GM12878 (cell line): Measurements from ENCODE around the gene MAML2. TPM values are rescaled to one million over a fixed set of nuclear protein-coding genes. Genes with fewer than 3 reads are reported as not detected.

Source experiments
- ATAC-seq: fragments of 200-7000 bp; cut with Tn5 transposase; 3 replicates; pipeline ENCODE4 v1.9.1; 2020; ENCODE audit warnings: mild to moderate bottlenecking, moderate library complexity
- BruUV-seq: library from RNA; stranded (reverse); fragments of 400-500 nt; replicated peaks from 2 replicates; lab custom pipeline; 2021; lab: Mats Ljungman, UMichigan
- CTCF ChIA-PET: fragments of 300-600 bp; sonication (Branson Sonifier 250); formaldehyde crosslinking; extraction: SDS; loops from one replicate; lab custom pipeline; 2021; ENCODE audit warnings: inconsistent platforms; lab: Yijun Ruan, JAX
- POLR2A ChIA-PET: fragments of 350-600 bp; formaldehyde crosslinking; extraction: SDS; loops from one replicate; lab custom pipeline; 2021; ENCODE audit warnings: inconsistent platforms; lab: Charles Lee
- RAD21 ChIA-PET: fragments of 300-600 bp; sonication (Branson Sonifier 250); formaldehyde crosslinking; loops from one replicate; lab custom pipeline; 2023; ENCODE audit warnings: antibody characterized with exemption; ENCODE audit not compliant: unreplicated experiment; lab: Charles Lee
- SMC1A ChIA-PET: fragments of 300-600 bp; sonication (Branson Sonifier 250); formaldehyde crosslinking; loops from one replicate; lab custom pipeline; 2023; ENCODE audit not compliant: unreplicated experiment, uncharacterized antibody; lab: Charles Lee
- DNase-seq: peaks from one replicate; pipeline ENCODE4 v3.0.0-alpha.2; 2011; ENCODE audit warnings: low read depth, low spot score
- FAIRE-seq: peaks from 3 replicates; lab custom pipeline; 2011; peaks lifted over from hg19 to GRCh38; lab: Jason Lieb, UNC
- H2AFZ ChIP-seq: 2 replicates; pipeline ENCODE4 v1.6.0; 2011; ENCODE audit warnings: low read depth, low read length, control low read depth; ENCODE audit not compliant: control insufficient read depth
- H3K27ac ChIP-seq: 2 replicates; pipeline ENCODE4 v1.5.1; 2011; ENCODE audit warnings: control low read depth; ENCODE audit not compliant: control insufficient read depth, insufficient read depth
- H3K27me3 ChIP-seq, 2 experiments: replicated peaks in 1 of 2; 2 replicates each; pipeline versions ENCODE4 v1.6.0 to v1.6.1; 2011; ENCODE audit warnings: low read length in 1 of 2; ENCODE audit not compliant: control insufficient read depth in 2 of 2, insufficient read depth in 2 of 2
- H3K36me3 ChIP-seq, 2 experiments: 2 replicates each; pipeline ENCODE4 v1.5.1; 2011; ENCODE audit warnings: low read length in 1 of 2; ENCODE audit not compliant: control insufficient read depth in 2 of 2, insufficient read depth in 2 of 2
- H3K4me1 ChIP-seq: 2 replicates; pipeline ENCODE4 v1.6.1; 2011; ENCODE audit warnings: mild to moderate bottlenecking, low read length, moderate library complexity, mixed read lengths; ENCODE audit not compliant: control insufficient read depth, insufficient read depth
- H3K4me2 ChIP-seq: 2 replicates; pipeline ENCODE4 v1.6.0; 2011; ENCODE audit warnings: control low read depth; ENCODE audit not compliant: control insufficient read depth, insufficient read depth
- H3K4me3 ChIP-seq: fragments of 200-600 bp; sonication (generic); 2 replicates; pipeline ENCODE4 v1.5.1; 2016
- H3K79me2 ChIP-seq: 2 replicates; pipeline ENCODE4 v1.6.0; 2011; ENCODE audit warnings: low read length; ENCODE audit not compliant: control insufficient read depth, insufficient read depth
- H3K9ac ChIP-seq: 2 replicates; pipeline ENCODE4 v1.8.0; 2011; ENCODE audit warnings: low read length, control low read depth, mixed read lengths; ENCODE audit not compliant: control insufficient read depth, insufficient read depth
- H3K9me3 ChIP-seq: replicated peaks from 3 replicates; pipeline ENCODE4 v1.5.1; 2011; ENCODE audit warnings: mild to moderate bottlenecking, low read length; ENCODE audit not compliant: control insufficient read depth, insufficient read depth
- H4K20me1 ChIP-seq: 2 replicates; pipeline ENCODE4 v1.6.0; 2011; ENCODE audit not compliant: control insufficient read depth, insufficient read depth
- CREM ChIP-seq: IDR thresholded peaks from 2 replicates; pipeline ENCODE4 v1.6.1; 2014; ENCODE audit warnings: antibody characterized with exemption, low read depth
- CUX1 ChIP-seq: IDR thresholded peaks from 2 replicates; pipeline ENCODE4 v1.6.1; 2012; ENCODE audit warnings: improper control_type of control experiment, low read depth, low read length; ENCODE audit not compliant: insufficient replicate concordance
- IRF3 ChIP-seq: fragments of 450-650 bp; IDR thresholded peaks from 2 replicates; pipeline ENCODE4 v1.6.1; 2014; ENCODE audit warnings: mild to moderate bottlenecking
- MXI1 ChIP-seq: fragments of 150-350 bp; IDR thresholded peaks from 2 replicates; pipeline ENCODE4 v1.6.1; 2011; ENCODE audit warnings: low read depth, mild to moderate bottlenecking, inconsistent platforms, low read length, improper control_type of control experiment
- NFXL1 ChIP-seq: fragments of 450-650 bp; IDR thresholded peaks from 2 replicates; pipeline ENCODE4 v1.6.1; 2017; ENCODE audit warnings: antibody characterized with exemption, mild to moderate bottlenecking, borderline replicate concordance
- NRF1 ChIP-seq: conservative IDR thresholded peaks from 2 replicates; pipeline ENCODE4 v1.6.1; 2011; ENCODE audit warnings: mild to moderate bottlenecking, low read depth, low read length, improper control_type of control experiment
- POLR2A ChIP-seq: IDR thresholded peaks from 2 replicates; pipeline ENCODE4 v1.6.1; 2011; ENCODE audit warnings: low read depth, mild to moderate bottlenecking, low read length
- RAD51 ChIP-seq: fragments of 450-650 bp; IDR thresholded peaks from 2 replicates; pipeline ENCODE4 v1.6.1; 2016; ENCODE audit warnings: moderate library complexity, mild to moderate bottlenecking, inconsistent platforms
- RELB ChIP-seq: fragments of 450-650 bp; IDR thresholded peaks from 2 replicates; pipeline ENCODE4 v1.6.1; 2017; ENCODE audit warnings: low read depth, mild to moderate bottlenecking, moderate library complexity
- SIX5 ChIP-seq: IDR thresholded peaks from 2 replicates; pipeline ENCODE4 v1.6.1; 2011; ENCODE audit warnings: mild to moderate bottlenecking, low read depth, low read length, moderate library complexity; ENCODE audit not compliant: severe bottlenecking
- WGBS: methylation state at CpG from one replicate; pipeline ENCODE4 v1.1.6; 2016; ENCODE audit warnings: low lambda C conversion rate; ENCODE audit not compliant: insufficient replicate concordance, insufficient coverage; ENCODE audit errors: missing lambda C conversion rate; 5-methylcytosine and 5-hydroxymethylcytosine counted together
- in situ Hi-C: fragments of 300-500 bp; cut with MboI; formaldehyde crosslinking; loops from 9 replicates; pipeline ENCODE4 v1.14.3; 2018; ENCODE audit warnings: mixed read lengths
- intact Hi-C: fragments of 100-400 bp; cut with micrococcal nuclease; formaldehyde crosslinking; loops from one replicate; pipeline ENCODE4 v1.14.2; 2022; ENCODE audit not compliant: unreplicated experiment
- polyA plus RNA-seq, 11 experiments: library from polyadenylated mRNA; depleted of rRNA in 4 of 11; unstranded in 6 of 11; stranded (reverse) in 5 of 11; fragments of >200 nt; fragmentation: Nextera tagmentation in 4 of 11; fragmentation: Illumina TruSeq in 1 of 11; extraction: Ambion mirVana in 4 of 11; extraction: Trizol in 1 of 11; gene quantifications; 1 replicate in 1 of 11; 2 replicates in 10 of 11; pipeline versions ENCODE4 v1.2.1 to v1.2.3, GENCODE V29; 2011 to 2016; ENCODE audit warnings: inconsistent platforms in 2 of 11, missing spikeins in 2 of 11, low read depth in 1 of 11
- total RNA-seq, 4 experiments: library from RNA; depleted of rRNA in 3 of 4; stranded (reverse); fragments of >200 nt in 3 of 4; fragmentation: Illumina TruSeq in 1 of 4; extraction: Trizol in 1 of 4; gene quantifications; 2 replicates each; pipeline versions ENCODE4 v1.2.1 to v1.2.3, GENCODE V29; 2013 to 2021

MAML2 gene
- total and polyA plus RNA-seq, 10 of the 15 experiments (the other 5 are each of a cell fraction or from before 2014, with no cell fraction given): 2.5 to 15.1 (median 12.0) TPM

- no peak overlapping the region for H2AFZ ChIP-seq
- FAIRE-seq (no peak), DNase-seq (no peak), ATAC-seq (no peak)
- H3K9ac ChIP-seq: no peak overlapping the region
- no peak overlapping the region for H3K27ac ChIP-seq
- peaks cover 8% of the 10 kb centered on the region for H3K4me1 ChIP-seq
- 100% methylated on average over 1 of the region's 1 CpG for WGBS
- no peak for TF ChIP-seq CREM
- TF ChIP-seq RELB: no peak
- no peak for TF ChIP-seq SIX5
- TF ChIP-seq CUX1: no peak
- no peak for TF ChIP-seq NFXL1
- TF ChIP-seq IRF3: no peak
- TF ChIP-seq RAD51: no peak
- no peak for TF ChIP-seq MXI1
- no peak for TF ChIP-seq NRF1
- TF ChIP-seq POLR2A: no peak
- peaks cover 0 to 2% of the 10 kb centered on the region in 2 experiments; a peak in 1 of 4 replicates for H3K36me3 ChIP-seq
- H4K20me1 ChIP-seq: no peaks in the 10 kb centered on the region; the same call in 1 of the 2 replicates
- peaks cover 44% of the 10 kb centered on the region for H3K79me2 ChIP-seq
- no TSS peak for BruUV-seq
- no peaks in the 10 kb centered on the region for H3K9me3 ChIP-seq
- ChIA-PET RAD21 (interaction anchor here (1.0 to 2.1 kb wide), 3 partner anchors 23 to 33 kb away, joined by 3 to 6 read pairs (median 3); partner anchors contain the start of gene MAML2), SMC1A (interaction anchor here (0.8 to 8.2 kb wide), 9 partner anchors 10 to 29 kb away, joined by 3 to 97 read pairs (median 5); partner anchors contain the start of gene MAML2), POLR2A (interaction anchor here (0.9 kb wide), 1 partner anchor 55 kb away, joined by 4 read pairs; no protein-coding TSS in a partner anchor), CTCF (interaction anchor here (0.6 to 3.4 kb wide), 8 partner anchors 11 to 461 kb away, joined by 3 to 17 read pairs (median 3); partner anchors contain the start of gene MAML2)
- intact Hi-C loops (no loop called here), in situ Hi-C loops (no loop called here)
- H3K4me2 ChIP-seq: no peak overlapping the region
- no peaks in the 10 kb centered on the region for H3K27me3 ChIP-seq
- no peak overlapping the region for H3K4me3 ChIP-seq
Observed at GRCh38 chr11:96310236-96310635, 32.8 kb downstream of the MAML2 start.
